Ureter (tissue), 1 donor: ENCODE data around the gene CD40. TPM values are rescaled to one million over a fixed set of nuclear protein-coding genes. Genes with fewer than 3 reads are reported as not detected.

Experiments
- DNase-seq: peaks from one replicate; pipeline ENCODE4 v3.0.0-alpha.2; 2020; ENCODE audit warnings: low spot score
- total RNA-seq: library from RNA; stranded (reverse); gene quantifications from one replicate; pipeline ENCODE4 v1.2.4, GENCODE V29; 2023
- donor health status: DM: yes; HTN: yes; CAD: no.

The CD40 gene
- total RNA-seq, 1 donor from 2014 or later: 29.0 TPM

- DNase-seq: no peak
Observed at GRCh38 chr20:46122516-46123481, 4.7 kb downstream of the CD40 start.

GRCh38 chr20:46123482-46124245, 5.5 kb downstream of the CD40 start:
- DNase-seq: no peak

GRCh38 chr20:46126440-46127056, 8.4 kb downstream of the CD40 start:
- DNase-seq: no peak

DNA sequence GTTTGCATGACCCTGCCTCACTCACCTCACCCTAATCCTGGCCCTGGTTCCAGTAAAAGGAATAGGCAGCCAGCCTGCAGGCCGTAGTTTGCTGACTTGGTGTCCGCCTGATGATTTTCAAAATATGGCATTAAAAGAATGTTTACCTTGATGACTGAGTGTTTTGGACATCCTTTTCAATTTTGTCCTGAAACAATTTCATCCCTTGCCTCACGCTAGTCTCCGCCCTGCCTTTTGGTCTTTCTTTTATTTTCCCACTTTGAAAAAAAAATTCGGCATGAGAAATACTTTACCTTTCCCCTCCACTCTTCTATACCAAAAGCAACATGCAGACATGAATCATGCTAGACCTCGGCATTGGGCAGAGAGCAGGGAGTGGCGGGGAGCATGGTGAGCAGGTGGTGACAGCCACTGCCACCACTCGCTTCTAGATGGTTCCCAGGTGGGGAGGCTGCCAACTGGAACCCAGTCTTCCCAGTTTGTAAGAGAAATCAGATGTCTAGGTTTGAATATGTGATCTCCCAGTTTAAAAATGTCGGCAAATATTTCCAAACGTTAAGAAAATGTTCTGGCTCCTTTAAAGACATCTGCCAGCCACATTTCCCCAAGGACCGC, 9.4 kb downstream of the CD40 start:
- no peak for DNase-seq

DNA sequence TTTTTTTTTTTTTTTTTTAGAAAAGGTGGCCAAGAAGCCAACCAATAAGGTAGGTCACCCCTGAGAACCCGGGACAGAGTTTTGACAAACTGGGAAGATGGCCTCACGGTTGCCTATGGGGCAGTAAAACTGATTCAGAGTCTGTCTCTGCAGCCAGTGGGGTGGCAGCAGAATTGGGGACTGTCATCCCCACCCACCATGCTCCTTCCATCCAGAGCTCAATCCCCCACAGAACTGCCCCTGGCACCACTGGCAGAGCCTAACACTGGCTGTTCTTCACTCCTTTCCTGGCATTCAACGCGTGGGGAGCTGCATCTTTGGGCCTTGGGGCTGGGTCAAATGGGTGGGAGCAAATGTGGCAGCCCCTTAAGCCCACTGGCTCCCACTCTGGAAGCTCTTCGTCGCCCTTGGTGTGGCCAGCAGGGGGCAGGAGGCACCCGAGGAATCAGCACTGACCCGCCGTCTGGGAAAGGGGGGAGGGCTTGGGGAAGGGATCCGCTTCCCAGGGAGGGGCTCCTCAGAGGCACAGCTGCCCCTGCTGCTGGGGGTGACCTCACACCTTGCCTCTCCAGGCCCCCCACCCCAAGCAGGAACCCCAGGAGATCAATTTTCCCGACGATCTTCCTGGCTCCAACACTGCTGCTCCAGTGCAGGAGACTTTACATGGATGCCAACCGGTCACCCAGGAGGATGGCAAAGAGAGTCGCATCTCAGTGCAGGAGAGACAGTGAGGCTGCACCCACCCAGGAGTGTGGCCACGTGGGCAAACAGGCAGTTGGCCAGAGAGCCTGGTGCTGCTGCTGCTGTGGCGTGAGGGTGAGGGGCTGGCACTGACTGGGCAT, 10.4 kb downstream of the CD40 start:
- no peak for DNase-seq

DNA sequence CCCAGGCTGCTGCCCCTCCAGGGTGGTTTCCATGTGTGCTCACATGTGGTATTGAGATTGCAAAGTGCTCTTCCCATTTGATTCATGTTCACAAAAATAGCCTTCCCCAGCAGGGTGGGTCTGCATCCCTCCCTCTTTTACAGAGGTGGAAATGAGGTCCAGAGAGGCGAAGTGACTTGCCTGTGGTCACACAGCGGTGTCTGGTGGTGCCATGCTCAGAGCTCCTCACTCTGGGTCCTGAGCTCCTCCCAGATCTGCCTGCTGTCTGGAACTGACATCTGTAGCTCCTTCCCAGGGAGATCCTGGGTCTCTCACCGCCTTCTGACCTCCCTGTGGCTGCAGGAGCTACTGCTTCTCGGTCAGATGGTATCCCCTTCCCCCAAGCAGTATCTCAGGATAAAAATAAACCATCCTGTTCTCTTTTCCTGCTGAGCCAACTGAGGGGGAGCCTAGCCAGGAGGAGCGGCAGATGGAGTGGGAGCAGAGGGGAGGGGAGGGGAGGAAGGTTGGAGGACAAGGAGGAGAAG, 11.9 kb downstream of the CD40 start:
- no peak for DNase-seq

DNA sequence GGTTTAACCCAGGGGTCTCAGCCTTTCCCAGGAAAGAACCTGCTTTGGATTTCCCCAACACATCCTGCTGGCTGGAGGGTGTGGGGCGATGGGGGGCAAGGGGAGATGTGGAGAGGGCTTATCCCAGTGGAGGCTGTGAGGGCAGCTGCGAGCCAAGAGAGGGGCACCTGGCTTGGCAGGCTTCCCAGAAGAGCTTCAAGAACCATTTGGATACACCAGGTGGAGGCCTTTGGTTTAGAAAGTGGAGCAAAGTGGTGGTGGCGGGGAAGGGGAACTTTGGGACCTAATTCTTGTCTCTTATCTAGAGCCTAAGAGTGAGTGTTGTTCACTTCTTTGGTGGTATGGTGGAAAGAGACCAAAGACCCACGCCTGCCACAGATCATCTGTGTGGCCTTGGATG, 12.4 kb downstream of the CD40 start:
- DNase-seq: no peak

DNA sequence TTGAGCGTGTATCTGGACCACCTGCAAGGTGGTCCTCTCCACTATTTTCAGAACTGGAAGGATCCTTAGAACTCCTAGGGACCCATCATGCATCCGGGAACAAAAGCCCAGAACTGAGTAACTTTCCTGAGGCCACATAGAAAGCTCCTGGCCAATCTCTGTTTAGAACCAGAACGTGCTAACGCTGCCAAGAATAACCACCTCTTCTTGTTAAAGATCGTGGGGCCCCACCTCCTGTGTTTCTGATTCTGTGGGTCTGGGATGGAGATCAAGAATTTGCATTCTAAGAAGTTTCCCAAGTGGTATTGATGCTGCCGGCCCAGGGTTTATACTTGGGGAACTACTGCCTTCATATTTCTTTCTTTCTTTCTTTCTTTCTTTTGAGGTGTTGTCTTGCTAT, 13.3 kb downstream of the CD40 start:
- DNase-seq: no peak

GRCh38 chr20:46132705-46133120, 14.6 kb downstream of the CD40 start:
- peak; percentile 74 for DNase-seq

DNA sequence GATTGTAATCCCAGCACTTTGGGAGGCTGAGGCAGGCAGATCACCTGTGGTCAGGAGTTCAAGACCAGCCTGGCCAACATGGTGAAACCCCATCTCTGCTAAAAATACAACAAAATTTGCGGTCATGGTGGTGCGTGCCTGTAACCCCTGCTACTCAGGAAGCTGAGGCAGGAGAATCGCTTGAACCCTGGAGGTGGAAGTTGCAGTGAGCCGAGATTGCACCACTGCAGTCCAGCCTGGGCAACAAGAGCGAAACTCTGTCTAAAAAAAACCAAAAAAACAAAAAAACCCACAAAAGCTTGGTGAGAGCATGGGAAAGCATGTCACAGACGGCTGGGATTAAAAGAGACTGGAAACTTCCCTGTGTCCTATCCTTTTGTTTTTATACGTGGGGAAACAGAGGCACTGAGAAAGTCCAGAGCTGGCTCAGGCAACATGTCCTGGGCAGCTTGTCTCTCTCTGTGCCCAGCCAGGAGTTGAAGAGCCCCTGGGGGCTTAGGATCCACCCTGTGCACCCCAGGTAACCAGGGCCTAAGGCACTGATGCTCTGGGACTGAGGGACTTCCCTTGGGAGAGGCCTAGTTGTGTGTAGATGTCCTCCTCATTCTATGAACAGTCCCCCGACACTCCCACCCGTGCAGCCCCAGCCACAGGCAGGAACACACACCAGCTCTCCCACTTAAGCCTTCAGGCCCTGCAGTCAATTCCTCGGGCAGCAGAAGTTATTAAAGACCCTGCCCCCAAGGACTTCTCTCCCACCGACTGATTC, 16.0 kb downstream of the CD40 start:
- DNase-seq: no peak

GRCh38 chr20:46134716-46135115, 16.6 kb downstream of the CD40 start:
- DNase-seq: no peak

DNA sequence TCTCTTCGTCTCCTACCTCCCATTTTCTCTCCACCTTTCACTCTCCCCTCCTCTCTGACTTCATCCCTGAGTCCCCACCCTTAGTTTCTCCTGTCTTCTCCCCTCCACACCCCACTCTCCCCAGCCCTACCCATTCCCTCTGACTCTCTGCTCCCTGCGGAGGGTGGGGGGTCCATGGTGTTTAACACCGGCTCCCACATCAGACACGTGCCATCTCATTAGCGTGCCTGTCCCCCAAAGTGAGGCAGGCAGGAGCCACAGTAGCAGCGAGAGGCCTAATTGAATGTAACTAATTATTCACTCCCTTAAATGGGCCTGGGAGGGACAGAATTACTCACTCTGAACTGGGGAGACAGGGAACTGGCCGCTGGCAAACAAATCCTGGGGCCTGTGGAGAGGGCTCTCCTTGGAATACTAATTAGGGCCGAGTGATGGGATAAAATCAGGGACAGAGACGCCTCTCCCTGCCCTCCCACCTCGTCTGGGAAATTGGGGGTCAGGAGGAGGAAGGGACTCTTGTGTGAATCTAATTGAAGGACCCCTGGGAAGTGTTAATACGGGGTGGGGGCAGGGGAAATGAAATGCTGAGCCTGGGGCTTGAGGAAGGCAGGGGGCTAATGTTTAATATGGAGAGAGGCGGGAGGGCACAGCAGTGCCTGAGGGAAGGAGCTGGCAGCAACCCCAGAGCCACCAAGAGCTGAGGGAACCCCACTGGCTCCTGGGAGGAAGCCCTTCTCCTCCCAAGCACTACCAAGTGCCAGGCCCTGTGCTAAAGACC, 17.9 kb downstream of the CD40 start:
- DNase-seq: no peak

GRCh38 chr20:46137816-46138215, 19.7 kb downstream of the CD40 start:
- DNase-seq: no peak

DNA sequence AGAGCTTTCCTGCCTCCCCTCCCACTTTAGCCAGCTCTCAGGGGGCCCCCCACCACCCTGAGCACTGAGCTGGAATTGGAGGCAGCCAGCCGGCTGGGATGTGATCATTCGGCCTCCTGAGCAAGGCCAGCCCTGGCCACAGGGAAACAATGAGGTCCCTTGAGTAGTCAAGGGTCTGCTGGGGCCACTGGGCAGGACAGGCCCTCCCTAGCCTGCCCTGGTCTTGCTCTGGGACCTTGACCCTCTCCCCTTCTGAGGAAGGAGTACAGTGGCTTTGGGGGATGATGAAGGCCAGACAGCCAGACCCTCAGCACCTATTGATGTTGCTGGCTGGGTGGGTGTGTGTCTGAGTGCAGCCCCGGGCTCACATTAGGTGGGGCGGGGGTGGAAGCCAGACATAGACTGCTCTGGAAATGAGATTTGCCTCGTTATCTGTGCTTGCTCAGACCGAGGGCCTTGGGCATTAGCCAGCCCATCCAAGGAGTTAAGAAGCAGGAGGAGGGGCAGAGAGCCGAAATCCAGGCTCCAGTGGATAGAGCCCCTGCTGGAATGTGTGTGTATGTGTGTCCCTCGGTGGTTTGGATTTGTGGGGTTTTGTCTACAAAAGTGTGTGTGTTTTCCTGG, 21.3 kb downstream of the CD40 start:
- no peak for DNase-seq

DNA sequence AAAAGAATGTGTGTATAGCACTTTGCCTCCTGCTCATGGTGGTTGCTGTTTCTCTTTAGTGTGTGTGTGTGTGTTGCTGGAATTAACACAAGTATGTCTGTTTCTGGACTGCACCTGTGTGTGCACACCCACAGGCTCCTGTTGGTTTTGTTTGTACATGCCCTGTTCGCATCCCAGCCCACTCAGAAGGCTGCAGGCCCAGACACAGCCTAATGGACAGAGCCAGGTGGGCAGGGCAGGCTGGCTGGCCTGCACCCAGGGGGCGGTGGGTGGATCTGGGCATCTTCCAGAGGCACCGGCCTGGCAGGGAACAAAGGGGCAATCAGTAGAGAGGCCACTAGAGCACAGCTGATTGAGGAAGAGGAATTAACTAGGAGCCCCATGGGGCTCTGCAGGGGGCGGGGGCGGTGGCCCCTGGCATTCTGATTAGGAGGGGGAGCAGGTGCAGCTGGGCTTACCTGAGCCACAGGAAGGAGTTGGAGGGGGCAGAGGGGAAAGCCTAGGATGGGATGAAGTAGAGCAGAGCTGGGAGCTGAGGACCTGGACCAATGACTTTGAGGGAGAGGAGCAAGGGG, 21.9 kb downstream of the CD40 start:
- peak; percentile 64 for DNase-seq

DNA sequence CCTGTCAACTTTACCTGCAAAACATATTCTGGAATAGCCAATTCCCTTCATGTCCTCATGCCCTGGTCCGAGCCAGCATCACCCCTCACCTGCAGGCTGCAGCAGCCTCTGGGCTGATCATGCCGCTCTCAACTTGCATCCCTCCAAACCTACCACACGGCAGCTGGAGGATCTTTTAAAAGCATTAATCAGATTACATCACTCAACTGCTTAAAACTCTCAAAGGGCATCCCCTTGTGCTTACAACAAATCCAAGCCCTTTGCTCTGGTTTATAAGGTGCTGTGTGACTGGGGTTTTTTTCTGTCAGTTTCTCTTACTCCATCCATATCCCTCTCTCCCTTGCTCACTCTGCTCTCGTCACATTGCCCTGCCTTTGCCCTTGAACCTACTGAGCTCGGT, 24.0 kb downstream of the CD40 start:
- DNase-seq: no peak

- DNase-seq: no peak
Observed at GRCh38 chr20:46144432-46145025, 26.4 kb downstream of the CD40 start.

DNA sequence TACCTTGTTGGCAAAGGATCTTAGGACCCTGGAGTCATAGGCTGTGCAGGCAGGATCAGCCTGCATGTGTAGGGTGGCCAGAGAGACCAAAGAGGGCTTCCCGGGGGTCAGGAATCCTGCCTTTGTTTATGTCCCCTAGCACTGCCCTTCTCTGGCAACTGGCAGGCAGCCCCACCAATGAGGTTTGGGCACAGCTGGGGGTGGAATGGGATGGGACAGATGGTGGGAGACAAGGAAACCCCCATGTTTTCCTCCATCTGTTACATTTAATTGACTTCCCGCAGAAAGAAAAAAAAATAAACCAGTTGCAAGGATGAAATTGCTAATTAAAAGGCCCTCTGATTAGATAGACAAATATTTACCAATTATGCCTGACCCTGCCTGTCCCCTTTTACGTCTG, 27.6 kb downstream of the CD40 start:
- DNase-seq: no peak
